HG02763 (cell line): Measurements from ENCODE around the gene TRAF4.

Experiments
- ATAC-seq: cut with Tn5 transposase; IDR thresholded peaks from one replicate; pipeline ENCODE4 v1.9.1; 2021; ENCODE audit warnings: mild to moderate bottlenecking, moderate library complexity; ENCODE audit not compliant: unreplicated experiment

TRAF4 gene

DNA sequence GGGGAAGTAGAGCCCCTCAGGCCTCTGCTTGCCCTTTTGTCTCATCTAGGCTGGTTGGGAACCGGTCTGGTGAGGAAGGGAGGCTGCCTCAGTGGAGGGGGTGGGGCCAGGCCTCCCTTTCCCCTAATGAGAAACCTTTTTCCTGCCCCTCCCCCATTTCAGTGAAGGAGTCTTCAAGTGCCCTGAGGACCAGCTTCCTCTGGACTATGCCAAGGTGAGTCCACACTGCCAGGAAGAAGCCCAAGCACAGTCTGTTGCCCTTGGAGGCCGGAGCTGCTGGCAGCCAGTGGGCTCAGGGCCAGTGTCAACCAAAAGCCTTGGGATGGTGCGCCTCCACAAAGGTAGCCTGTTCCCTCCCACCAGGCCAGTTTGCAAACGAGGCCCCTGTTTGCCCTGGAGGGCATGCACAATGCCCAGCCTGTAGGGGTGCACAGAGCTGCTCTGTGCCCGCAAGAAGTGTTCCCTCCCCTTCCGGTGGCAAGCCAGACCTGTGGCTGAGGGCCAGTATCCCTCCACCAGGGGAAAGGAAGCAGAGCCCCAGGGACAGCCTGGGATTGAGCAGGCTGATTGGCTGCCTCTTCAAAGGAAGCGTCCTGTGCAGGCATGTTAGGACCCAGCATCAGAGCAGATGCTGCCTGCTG lies 3.4 kb downstream of the TRAF4 start:
- ATAC-seq: no peak

DNA sequence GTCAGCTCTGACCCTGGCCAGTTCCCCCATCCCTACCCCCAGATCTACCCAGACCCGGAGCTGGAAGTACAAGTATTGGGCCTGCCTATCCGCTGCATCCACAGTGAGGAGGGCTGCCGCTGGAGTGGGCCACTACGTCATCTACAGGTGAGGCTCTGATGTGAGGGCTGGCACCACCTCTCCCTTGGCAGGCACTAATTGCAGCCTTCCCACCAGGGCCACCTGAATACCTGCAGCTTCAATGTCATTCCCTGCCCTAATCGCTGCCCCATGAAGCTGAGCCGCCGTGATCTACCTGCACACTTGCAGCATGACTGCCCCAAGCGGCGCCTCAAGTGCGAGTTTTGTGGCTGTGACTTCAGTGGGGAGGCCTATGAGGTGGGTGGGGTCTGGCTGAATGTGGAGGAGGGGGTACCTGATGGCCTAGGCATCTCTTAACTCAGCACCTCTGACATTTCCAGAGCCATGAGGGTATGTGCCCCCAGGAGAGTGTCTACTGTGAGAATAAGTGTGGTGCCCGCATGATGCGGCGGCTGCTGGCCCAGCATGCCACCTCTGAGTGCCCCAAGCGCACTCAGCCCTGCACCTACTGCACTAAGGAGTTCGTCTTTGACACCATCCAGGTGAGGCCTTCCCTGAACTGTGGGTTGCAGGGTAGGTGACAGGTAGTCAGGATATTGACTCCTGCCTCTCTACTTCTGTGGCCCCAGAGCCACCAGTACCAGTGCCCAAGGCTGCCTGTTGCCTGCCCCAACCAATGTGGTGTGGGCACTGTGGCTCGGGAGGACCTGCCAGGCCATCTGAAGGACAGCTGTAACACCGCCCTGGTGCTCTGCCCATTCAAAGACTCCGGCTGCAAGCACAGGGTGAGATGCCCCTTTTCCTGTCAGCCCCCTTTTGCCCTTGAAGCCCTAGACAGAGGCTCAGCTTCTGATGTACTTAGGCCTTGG lies 4.3 kb downstream of the TRAF4 start:
- no peak for ATAC-seq

DNA sequence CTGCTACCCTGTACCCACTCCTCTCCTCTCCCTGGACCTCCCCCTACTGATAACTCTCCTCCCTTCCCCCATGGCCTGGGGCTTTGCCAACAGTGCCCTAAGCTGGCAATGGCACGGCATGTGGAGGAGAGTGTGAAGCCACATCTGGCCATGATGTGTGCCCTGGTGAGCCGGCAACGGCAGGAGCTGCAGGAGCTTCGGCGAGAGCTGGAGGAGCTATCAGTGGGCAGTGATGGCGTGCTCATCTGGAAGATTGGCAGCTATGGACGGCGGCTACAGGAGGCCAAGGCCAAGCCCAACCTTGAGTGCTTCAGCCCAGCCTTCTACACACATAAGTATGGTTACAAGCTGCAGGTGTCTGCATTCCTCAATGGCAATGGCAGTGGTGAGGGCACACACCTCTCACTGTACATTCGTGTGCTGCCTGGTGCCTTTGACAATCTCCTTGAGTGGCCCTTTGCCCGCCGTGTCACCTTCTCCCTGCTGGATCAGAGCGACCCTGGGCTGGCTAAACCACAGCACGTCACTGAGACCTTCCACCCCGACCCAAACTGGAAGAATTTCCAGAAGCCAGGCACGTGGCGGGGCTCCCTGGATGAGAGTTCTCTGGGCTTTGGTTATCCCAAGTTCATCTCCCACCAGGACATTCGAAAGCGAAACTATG lies 5.2 kb downstream of the TRAF4 start:
- ATAC-seq: no peak

DNA sequence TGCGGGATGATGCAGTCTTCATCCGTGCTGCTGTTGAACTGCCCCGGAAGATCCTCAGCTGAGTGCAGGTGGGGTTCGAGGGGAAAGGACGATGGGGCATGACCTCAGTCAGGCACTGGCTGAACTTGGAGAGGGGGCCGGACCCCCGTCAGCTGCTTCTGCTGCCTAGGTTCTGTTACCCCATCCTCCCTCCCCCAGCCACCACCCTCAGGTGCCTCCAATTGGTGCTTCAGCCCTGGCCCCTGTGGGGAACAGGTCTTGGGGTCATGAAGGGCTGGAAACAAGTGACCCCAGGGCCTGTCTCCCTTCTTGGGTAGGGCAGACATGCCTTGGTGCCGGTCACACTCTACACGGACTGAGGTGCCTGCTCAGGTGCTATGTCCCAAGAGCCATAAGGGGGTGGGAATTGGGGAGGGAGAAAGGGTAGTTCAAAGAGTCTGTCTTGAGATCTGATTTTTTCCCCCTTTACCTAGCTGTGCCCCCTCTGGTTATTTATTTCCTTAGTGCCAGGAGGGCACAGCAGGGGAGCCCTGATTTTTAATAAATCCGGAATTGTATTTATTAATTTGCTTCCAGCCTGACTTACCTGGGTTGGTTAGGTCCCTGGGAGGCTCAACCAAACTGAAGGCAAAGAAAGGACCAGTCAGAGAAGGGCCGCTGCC lies 5.8 kb downstream of the TRAF4 start:
- ATAC-seq: no peak

DNA sequence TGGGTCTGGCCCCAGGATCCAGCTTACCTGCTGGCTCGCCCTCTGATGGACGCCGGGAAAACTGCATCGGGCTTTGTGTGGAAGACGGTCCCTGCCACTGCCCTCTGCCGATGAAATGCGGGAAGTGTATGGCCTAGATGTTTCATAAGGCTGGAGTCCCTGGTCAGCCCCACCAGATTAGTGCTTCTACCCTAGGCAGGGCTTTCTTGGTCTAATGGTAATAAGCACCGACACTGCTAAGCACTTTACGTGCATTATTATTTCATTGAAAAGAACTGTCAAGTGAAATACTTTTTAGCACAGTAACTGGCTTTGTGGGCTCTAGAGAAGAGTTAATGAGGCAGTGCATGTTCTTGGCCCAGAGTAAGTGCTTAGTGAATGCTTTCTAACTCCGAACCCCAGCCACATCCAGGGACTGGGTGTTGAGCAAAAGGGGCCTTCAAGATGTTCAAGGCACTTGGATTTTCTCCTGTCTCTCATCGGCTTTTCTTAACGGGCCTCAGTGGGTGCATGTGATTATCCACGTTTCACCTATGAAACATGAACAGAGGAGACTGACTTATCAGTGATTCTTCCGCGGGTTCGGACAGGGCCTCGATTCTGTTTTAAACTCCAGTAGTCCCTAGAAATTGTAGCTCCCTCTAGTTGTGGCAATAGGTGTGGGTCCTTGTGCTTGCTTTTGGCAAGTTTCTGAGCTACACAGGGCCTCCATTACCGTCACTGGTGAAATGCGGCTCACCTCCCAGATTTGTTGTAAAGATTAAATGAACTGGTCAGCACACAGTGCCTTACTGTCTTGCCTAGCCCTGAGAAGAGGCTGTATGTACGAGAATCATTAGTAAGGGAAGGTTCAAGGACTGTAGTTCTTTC lies 6.6 kb downstream of the TRAF4 start:
- peak; percentile 65 for ATAC-seq

DNA sequence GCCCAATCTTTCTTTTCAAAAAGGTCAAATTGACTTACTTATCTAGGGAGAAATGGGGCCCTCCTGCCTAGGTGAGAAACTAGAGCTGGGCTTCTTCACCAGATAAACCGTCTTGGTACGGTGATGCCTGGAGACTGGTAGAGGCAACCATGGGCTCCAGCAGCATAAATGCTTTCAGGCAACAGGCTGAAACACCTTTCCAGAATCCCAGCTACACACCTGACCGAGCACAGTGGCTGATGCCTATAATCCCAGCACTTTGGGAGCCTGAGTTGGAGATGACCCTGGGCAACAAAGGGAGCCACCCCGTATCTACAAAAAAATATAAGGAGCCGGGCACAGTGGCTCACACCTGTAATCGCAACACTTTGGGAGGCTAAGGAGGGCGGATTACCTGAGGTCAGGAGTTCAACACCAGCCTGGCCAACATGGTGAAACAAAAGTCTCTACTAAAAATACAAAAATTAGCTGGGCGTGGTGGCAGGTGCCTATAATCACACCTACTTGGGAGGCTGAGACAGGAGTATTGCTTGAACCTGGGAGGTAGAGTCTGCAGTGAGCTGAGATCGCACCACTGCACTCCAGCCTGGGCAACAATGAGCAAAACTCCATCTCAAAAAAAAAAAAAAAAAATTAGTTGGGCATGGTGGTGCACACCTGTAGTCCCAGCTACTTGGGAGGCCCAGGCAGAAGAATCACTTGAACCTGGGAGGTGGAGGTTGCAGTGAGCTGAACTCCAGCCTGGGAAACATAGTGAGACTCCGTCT lies 8.0 kb downstream of the TRAF4 start:
- ATAC-seq: no peak

DNA sequence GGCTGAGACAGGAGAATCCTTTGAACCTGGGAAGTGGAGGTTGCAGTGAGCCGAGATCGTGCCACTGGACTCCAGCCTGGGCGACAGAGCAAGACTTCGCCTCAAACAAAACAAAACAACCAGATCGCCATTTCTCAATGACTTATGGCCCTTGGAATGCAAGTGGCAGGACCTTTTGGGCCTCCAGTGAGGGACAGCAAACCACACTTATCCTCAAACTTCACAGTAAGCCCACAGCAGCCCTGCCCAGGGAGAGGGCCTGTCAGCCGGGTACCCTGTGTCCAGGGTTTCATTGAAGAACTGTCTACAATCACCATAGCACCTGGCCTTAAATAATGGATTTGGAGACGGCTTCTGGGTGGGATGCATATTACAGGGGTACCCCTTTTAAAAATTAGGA lies 11.7 kb downstream of the TRAF4 start:
- no peak for ATAC-seq

DNA sequence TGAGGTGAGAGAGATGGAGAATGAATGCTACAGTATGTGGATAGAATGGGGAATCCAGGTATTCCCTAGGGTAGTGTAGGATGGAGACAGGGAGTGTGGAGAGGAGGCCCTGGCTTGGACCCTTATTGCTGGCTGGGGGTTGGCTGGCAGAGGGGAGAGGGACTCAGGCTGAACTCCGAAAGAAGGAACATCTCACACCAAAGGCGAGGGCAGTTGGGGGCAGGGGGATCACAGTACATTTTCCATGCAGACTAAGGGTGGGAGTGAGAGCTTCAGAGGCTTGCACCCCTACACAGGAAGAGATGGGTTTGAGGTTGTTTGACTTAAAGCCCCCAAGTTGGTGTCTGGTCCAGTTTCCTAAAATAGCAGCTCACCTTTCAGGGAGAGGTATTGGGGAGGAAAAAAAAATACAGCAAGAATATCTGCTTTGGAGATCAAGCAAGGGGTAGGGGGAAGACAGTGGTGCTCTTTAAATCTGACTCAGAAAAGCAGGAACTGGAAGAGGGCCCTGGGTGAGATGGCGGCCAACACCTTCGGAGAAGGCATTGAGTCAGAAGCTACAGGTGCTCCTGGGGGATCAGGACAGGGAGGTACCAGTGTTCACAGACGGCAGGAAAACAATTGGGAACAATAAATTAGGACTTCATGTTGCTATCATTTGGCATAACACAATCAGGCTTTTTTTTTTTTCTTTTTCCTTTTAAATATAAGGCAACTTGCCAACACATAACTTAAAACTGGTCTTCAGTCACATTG lies 12.4 kb downstream of the TRAF4 start:
- ATAC-seq: no peak

DNA sequence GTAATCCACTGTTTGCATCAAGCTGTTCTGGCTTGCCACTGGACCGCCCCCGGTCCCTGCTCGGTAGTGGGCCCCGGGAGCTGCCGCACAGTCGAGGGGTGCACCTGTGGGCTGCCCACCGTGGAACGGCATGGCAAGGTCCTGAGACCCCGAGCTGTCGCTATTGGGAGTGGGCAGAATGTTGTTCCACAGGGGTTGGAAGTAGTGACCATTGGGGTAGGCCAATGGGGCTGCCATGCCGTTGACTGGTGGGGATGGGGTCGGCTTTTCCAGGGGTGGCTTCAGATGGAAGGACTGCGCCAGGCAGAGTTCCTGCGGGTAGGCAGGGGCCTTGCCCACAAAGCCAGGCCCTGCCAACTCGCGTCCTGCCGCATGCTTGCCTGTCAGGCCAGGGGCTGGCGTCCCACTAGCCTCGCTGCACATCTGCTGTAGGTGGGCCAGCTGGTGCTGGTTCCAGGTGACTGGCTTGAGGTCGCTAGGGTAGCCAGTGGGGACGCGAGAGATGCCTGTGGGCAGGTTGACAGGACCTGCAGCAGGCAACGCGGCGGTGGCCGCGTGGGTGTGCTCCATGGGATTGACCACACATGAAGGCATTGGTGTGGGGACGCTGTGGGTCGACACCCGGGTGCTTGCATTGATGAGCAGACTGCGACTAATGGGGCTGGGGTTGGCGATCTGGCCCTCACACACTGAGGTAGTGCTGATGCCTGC lies 14.8 kb downstream of the TRAF4 start:
- ATAC-seq: no peak

DNA sequence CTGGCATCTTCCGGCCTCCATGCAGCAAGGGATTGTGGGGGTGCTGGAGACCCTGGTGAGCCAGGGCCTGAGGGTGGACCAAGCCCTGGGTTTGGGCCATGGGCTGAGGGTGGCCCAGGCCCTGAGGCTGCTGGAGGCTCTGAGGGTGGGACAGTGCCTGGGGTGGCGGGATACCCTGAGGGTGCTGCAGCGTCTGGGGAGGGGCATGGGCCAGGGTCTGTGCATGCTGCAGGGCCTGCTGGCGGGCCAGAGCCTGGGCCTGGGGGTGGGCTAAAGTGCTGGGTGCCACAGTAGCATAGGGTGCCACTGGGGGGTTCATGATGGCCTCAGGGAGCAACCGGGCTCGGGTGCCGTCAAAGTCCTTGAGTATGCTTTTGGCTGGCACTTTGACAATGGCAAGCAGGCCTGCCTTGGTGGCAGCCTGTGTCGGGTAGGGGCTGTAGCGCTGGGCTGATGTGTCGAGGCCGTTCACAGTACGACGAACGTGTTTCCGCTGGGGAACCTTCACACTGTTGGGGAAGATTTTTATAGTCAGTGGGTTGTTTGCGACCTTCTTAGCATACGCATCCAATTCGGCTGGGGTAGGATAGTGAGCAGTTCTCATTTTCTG lies 15.6 kb downstream of the TRAF4 start:
- no peak for ATAC-seq

DNA sequence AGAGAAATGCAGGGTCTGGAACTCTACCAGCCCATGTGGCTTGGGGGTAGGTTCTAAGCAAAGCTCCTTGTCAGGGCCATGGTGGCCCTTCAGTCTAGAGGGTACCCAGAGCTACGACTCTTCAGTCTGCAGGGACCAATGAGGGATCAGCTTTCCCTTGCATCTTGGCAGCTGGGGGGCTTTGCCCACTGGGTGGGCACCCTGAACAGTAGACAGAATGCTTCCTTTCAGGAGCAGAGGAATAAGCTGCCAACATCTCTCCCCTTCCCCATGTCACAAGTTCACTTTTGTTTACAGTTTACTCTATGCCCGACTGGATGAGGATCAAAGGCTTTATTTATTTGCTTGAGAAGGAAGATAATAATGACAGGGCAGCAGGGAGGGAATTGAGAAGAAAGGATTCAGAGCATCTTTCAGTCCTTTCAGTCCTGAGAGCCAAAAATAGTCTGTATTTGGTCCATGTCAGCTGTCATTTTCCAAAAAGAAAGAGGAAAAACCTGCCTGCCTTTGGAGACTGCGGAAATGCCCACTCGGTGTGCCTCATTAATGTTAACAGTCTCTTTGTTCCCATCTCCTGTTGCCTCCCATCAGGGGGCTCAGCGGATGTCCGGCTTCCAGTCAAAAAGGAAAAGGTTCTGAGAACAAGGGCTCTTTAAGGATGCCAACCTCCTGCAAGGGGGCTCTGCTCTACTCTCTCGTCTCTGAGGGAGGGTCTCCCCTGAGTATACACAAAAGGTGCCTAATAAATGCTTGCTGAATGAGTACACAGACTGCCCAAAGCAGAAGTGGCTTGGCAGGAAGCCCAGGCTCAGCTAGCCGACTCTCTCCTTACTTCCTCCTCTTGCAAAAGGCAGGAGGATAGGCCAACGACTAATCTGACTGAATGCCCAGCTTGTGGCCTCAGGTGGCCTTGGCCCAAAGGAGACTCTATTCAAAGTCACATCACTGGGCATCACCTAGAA lies 17.1 kb downstream of the TRAF4 start:
- no peak for ATAC-seq

DNA sequence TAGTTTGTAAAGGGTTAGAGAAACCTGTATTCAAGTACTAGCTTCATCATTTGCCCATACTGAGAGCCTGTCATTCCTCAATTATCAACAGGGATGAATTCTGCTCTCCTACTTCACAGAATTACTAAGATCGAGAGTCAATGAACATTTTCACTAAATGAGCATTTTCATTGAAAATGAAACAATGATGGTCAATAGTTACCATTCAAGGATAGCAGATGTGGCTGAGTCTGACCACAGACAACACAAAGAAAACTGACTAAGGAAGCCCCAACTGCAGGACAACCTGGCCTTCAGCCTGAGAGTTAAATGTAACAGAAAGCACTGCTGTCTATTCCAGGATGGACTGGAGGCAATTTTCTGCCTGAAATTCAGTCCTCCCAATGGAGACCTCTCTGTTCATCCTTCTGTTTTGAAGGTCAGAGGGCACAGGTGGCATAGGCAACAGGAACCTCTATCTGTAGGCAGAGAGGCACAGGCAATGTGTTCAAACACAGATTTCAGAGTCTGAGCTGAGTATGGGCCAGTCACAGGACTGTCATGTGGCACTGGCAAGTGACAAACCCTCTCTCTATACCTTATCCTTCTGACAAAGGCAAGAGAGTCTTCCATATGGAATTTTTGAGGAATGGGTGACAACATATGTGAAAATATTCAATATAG lies 19.5 kb downstream of the TRAF4 start:
- ATAC-seq: no peak

DNA sequence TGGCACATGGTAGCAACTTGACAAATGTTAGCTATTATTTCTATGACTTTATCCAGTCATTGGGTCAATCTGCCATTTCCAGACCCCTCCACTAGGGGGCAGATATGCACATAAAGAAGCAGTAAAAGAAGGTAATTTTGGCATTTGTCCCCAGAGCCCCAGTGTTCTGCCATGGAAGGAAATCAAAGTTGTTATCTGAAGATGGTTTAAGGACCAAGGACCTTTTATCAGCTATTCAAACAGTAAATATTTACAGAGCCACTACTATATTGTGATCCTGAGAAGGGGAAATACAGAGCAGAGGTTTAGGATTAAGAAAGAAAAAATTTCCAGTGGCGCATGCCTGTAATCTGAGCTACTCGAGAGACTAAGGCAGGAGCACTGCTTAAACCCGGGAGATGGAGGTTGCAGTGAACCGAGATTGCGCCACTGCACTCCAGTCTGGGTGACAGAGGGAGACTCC lies 20.0 kb downstream of the TRAF4 start:
- ATAC-seq: no peak

DNA sequence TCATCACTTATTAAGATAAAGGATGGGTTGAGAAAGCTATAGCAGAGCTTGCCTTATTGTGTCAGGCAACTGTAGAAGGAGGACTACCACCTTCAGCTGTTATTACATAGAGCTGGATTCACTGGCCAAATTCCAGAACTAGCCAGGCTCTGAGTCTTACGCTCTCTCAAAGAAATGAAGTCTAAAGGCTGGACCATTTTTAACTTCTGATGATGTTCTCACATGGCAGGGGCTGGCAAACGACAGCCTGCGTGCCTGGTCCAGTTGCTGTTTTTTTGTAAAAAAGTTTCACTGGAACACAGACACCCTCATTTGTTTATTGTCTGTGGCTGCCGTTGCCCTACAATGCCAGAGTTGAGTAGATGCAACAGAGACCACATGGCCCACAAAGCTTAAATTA lies 21.2 kb downstream of the TRAF4 start:
- ATAC-seq: no peak

DNA sequence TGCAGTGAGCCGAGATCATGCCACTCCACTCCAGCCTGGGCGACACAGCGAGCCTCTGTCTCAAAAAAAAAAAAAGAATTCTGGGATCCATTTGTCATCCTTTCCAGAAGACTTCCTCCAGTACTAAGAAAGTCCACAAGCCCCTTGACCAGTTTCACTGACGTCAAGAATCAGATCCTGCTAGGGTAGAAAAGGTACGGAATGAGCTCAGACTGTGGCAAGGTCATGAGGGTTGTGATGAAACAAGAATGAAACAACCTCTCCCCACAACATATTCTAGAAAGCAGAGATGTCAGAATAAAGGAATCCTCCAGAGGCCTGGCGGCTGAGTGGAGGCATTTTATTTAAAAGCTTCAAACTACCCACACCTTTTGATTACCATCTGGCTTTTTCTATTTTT lies 29.9 kb downstream of the TRAF4 start:
- no peak for ATAC-seq

DNA sequence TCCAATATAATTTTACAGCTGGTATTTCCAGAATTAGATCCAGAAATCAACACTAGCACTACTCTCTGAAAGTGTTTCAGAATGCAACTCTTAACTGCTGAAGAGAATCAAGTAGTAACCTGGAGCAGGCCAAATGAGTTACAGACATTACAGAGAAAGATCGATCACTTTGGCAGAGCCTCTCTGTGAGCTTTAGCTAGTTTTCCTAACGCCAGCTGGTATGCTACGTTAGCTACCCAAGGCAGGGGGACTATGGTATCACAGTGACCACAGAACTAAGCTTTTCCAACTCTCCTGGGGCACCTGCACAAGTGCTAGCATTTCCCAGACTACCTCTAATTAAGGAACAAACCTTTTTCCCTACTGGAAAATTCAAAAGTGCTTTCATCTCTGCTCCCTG lies 30.4 kb downstream of the TRAF4 start:
- ATAC-seq: no peak
